Measurements from ENCODE around the gene ABHD4.

Gene ABHD4

GRCh38 chr14:22600027-22600426, 1.9 kb downstream of the ABHD4 start:
- H3K4me1 ChIP-seq (ENCODE audit: insufficient read depth, low read length, poor library complexity, severe bottlenecking): peaks cover 24% of the 10 kb centered on the region
- no peaks in the 10 kb centered on the region for H3K36me3 ChIP-seq (ENCODE audit: insufficient read depth, low read length)
- H3K27me3 ChIP-seq (ENCODE audit: insufficient read depth, low read length, poor library complexity, severe bottlenecking): no peaks in the 10 kb centered on the region
- no peaks in the 10 kb centered on the region for H3F3A ChIP-seq (ENCODE audit: low read depth)
- no peaks in the 10 kb centered on the region for H4K20me1 ChIP-seq (ENCODE audit: insufficient read depth, low read length, poor library complexity, severe bottlenecking)
- no peaks in the 10 kb centered on the region for H3K9me2 ChIP-seq (replicated peaks; ENCODE audit: low read depth, low read length)
- no peak overlapping the region for H3K4me3 ChIP-seq (ENCODE audit: low read length, poor library complexity, severe bottlenecking)
- H2AFZ ChIP-seq (ENCODE audit: low read length): no peak overlapping the region
- peaks cover 7% of the 10 kb centered on the region; the same call in 1 of the 2 replicates for H3K79me2 ChIP-seq (ENCODE audit: insufficient read depth, low read length)
- H3K4me2 ChIP-seq (ENCODE audit: low read depth, low read length, poor library complexity, severe bottlenecking): peak overlapping the region; percentile 83
- H3K9ac ChIP-seq (ENCODE audit: low read depth, low read length, poor library complexity, severe bottlenecking): no peak overlapping the region
- TF ChIP-seq CTCF (conservative IDR thresholded peaks at IDR 0.05; ENCODE audit: low read length): no peak
- TF ChIP-seq EZH2phosphoT487 (IDR thresholded peaks at IDR 0.05; ENCODE audit: borderline replicate concordance): no peak
- no peaks in the 10 kb centered on the region for H3K9me3 ChIP-seq (ENCODE audit: insufficient read depth, low read depth, low read length)

GRCh38 chr14:22601456-22601855, 3.4 kb downstream of the ABHD4 start:
- Histone ChIP-seq H3F3A (ENCODE audit: low read depth) (no peaks in the 10 kb centered on the region), H3K4me1 (ENCODE audit: insufficient read depth, low read length, poor library complexity, severe bottlenecking) (peaks cover 24% of the 10 kb centered on the region), H3K9ac (ENCODE audit: low read depth, low read length, poor library complexity, severe bottlenecking) (no peak overlapping the region), H3K9me3 (ENCODE audit: insufficient read depth, low read depth, low read length) (no peaks in the 10 kb centered on the region), H3K4me2 (ENCODE audit: low read depth, low read length, poor library complexity, severe bottlenecking) (peak overlapping the region; percentile 29), H2AFZ (ENCODE audit: low read length) (no peak overlapping the region), H3K27me3 (ENCODE audit: insufficient read depth, low read length, poor library complexity, severe bottlenecking) (no peaks in the 10 kb centered on the region), H4K20me1 (ENCODE audit: insufficient read depth, low read length, poor library complexity, severe bottlenecking) (no peaks in the 10 kb centered on the region), H3K4me3 (ENCODE audit: low read length, poor library complexity, severe bottlenecking) (no peak overlapping the region), H3K79me2 (ENCODE audit: insufficient read depth, low read length) (peaks cover 7% of the 10 kb centered on the region; the same call in 1 of the 2 replicates), H3K9me2 (replicated peaks; ENCODE audit: low read depth, low read length) (no peaks in the 10 kb centered on the region), H3K36me3 (ENCODE audit: insufficient read depth, low read length) (no peaks in the 10 kb centered on the region)
- no peak for TF ChIP-seq EZH2phosphoT487 (IDR thresholded peaks at IDR 0.05; ENCODE audit: borderline replicate concordance)
- TF ChIP-seq CTCF (conservative IDR thresholded peaks at IDR 0.05; ENCODE audit: low read length): no peak

GRCh38 chr14:22601996-22602395, 3.9 kb downstream of the ABHD4 start:
- peak overlapping the region; percentile 29 for H3K4me2 ChIP-seq (ENCODE audit: low read depth, low read length, poor library complexity, severe bottlenecking)
- H3K9me2 ChIP-seq (replicated peaks; ENCODE audit: low read depth, low read length): no peaks in the 10 kb centered on the region
- no peaks in the 10 kb centered on the region for H3K27me3 ChIP-seq (ENCODE audit: insufficient read depth, low read length, poor library complexity, severe bottlenecking)
- H3F3A ChIP-seq (ENCODE audit: low read depth): no peaks in the 10 kb centered on the region
- no peak for TF ChIP-seq EZH2phosphoT487 (IDR thresholded peaks at IDR 0.05; ENCODE audit: borderline replicate concordance)
- TF ChIP-seq CTCF (conservative IDR thresholded peaks at IDR 0.05; ENCODE audit: low read length): no peak
- peaks cover 7% of the 10 kb centered on the region; the same call in 1 of the 2 replicates for H3K79me2 ChIP-seq (ENCODE audit: insufficient read depth, low read length)
- H4K20me1 ChIP-seq (ENCODE audit: insufficient read depth, low read length, poor library complexity, severe bottlenecking): no peaks in the 10 kb centered on the region
- H3K36me3 ChIP-seq (ENCODE audit: insufficient read depth, low read length): no peaks in the 10 kb centered on the region
- no peak overlapping the region for H2AFZ ChIP-seq (ENCODE audit: low read length)
- H3K4me1 ChIP-seq (ENCODE audit: insufficient read depth, low read length, poor library complexity, severe bottlenecking): peaks cover 24% of the 10 kb centered on the region
- H3K4me3 ChIP-seq (ENCODE audit: low read length, poor library complexity, severe bottlenecking): no peak overlapping the region
- H3K9me3 ChIP-seq (ENCODE audit: insufficient read depth, low read depth, low read length): no peaks in the 10 kb centered on the region
- H3K9ac ChIP-seq (ENCODE audit: low read depth, low read length, poor library complexity, severe bottlenecking): no peak overlapping the region
